ENCODE measurements around the gene GALNT11.

Gene GALNT11

GRCh38 chr7:152161171-152161570, 135.7 kb downstream of the GALNT11 start:
- no peak overlapping the region for H3K9ac ChIP-seq (ENCODE audit: insufficient read length)
- H3K4me3 ChIP-seq = no peak overlapping the region
- TF ChIP-seq FOXP2 (optimal IDR thresholded peaks at IDR 0.05; ENCODE audit: control extremely low read depth, extremely low read length, insufficient read depth) (no peak), EZH2 (IDR thresholded peaks at IDR 0.05) (no peak), POLR2AphosphoS5 (IDR thresholded peaks at IDR 0.05; ENCODE audit: borderline replicate concordance, low read depth, low read length) (no peak)
- peaks cover 76% of the 10 kb centered on the region for H3K36me3 ChIP-seq (ENCODE audit: insufficient read depth, low read length)
- no peaks in the 10 kb centered on the region for H3K9me3 ChIP-seq (ENCODE audit: low read depth, low read length)
- no peak for DNase-seq (ENCODE audit: low read depth, low spot score)
- H3K27ac ChIP-seq = no peak overlapping the region

GRCh38 chr7:152162287-152162686, 136.8 kb downstream of the GALNT11 start:
- Histone ChIP-seq H3K9ac (ENCODE audit: insufficient read length) (no peak overlapping the region), H3K36me3 (ENCODE audit: insufficient read depth, low read length) (peaks cover 77% of the 10 kb centered on the region), H3K27ac (no peak overlapping the region), H3K4me3 (no peak overlapping the region), H3K9me3 (ENCODE audit: low read depth, low read length) (no peaks in the 10 kb centered on the region)
- DNase-seq (ENCODE audit: low read depth, low spot score) = no peak
- TF ChIP-seq EZH2 (IDR thresholded peaks at IDR 0.05) (no peak), FOXP2 (optimal IDR thresholded peaks at IDR 0.05; ENCODE audit: control extremely low read depth, extremely low read length, insufficient read depth) (no peak)
